HG03045 (cell line): ENCODE measurements around the gene KRT78.

ENCODE experiments used
- ATAC-seq: cut with Tn5 transposase; IDR thresholded peaks from one replicate; pipeline ENCODE4 v1.9.1; 2021; ENCODE audit warnings: mild to moderate bottlenecking, moderate library complexity; ENCODE audit not compliant: unreplicated experiment

The KRT78 gene

GRCh38 chr12:52813885-52814709 lies 34.7 kb downstream of the KRT78 start, which contains the start of gene KRT4:
TSS of gene KRT4 (minus strand) at chr12:52814116. CDS start at chr12:52814058, 58 bp downstream.
- ATAC-seq: no peak

GRCh38 chr12:52813203-52813819 lies 35.5 kb downstream of the KRT78 start:
- ATAC-seq: no peak

GRCh38 chr12:52812749-52813148 lies 36.0 kb downstream of the KRT78 start:
- no peak for ATAC-seq

- no peak for ATAC-seq
Observed at GRCh38 chr12:52812073-52812400, 36.8 kb downstream of the KRT78 start.

- no peak for ATAC-seq
Observed at GRCh38 chr12:52811191-52812072, 37.4 kb downstream of the KRT78 start.

GRCh38 chr12:52810554-52810953 lies 38.2 kb downstream of the KRT78 start:
- ATAC-seq: no peak

GRCh38 chr12:52809166-52809565 lies 39.6 kb downstream of the KRT78 start:
- ATAC-seq: no peak

GRCh38 chr12:52808573-52809160 lies 40.1 kb downstream of the KRT78 start:
- no peak for ATAC-seq

- no peak for ATAC-seq
Observed at GRCh38 chr12:52807544-52808470, 41.0 kb downstream of the KRT78 start.

GRCh38 chr12:52806821-52807543 lies 41.8 kb downstream of the KRT78 start:
- no peak for ATAC-seq

- ATAC-seq: no peak
Observed at GRCh38 chr12:52806169-52806811, 42.5 kb downstream of the KRT78 start.

- ATAC-seq: no peak
Observed at GRCh38 chr12:52805739-52806138, 43.1 kb downstream of the KRT78 start.

- ATAC-seq: no peak
Observed at GRCh38 chr12:52805000-52805399, 43.8 kb downstream of the KRT78 start.

- ATAC-seq: no peak
Observed at GRCh38 chr12:52802442-52802841, 46.4 kb downstream of the KRT78 start.

GRCh38 chr12:52801773-52802172 lies 47.0 kb downstream of the KRT78 start:
- no peak for ATAC-seq

GRCh38 chr12:52800259-52800917 lies 48.4 kb downstream of the KRT78 start:
- ATAC-seq: no peak

- no peak for ATAC-seq
Observed at GRCh38 chr12:52799505-52800211, 49.1 kb downstream of the KRT78 start.
